Keratinocyte (primary cell): ENCODE results near the gene DENND2A. TPM values are rescaled to one million over a fixed set of nuclear protein-coding genes. Genes with fewer than 3 reads are reported as not detected.

ENCODE experiments used
- DNase-seq: peaks from one replicate; pipeline ENCODE4 v3.0.0-alpha.2; 2011; ENCODE audit warnings: low read depth, missing footprints, low spot score
- FAIRE-seq: peaks from 2 replicates; lab custom pipeline; 2011; peaks lifted over from hg19 to GRCh38; lab: Jason Lieb, UNC
- H2AFZ ChIP-seq: 2 replicates; pipeline ENCODE4 v1.6.0; 2012; ENCODE audit warnings: low read length, control low read depth, inconsistent platforms; ENCODE audit not compliant: control insufficient read depth
- H3K27ac ChIP-seq: 2 replicates; pipeline ENCODE4 v1.5.1; 2011; ENCODE audit warnings: low read length; ENCODE audit not compliant: control insufficient read depth, insufficient read depth
- H3K27me3 ChIP-seq: 3 replicates; pipeline ENCODE4 v1.6.0; 2011; ENCODE audit warnings: low read length; ENCODE audit not compliant: control insufficient read depth, insufficient read depth; ENCODE audit errors: extremely low read depth
- H3K36me3 ChIP-seq, 2 experiments: 2 replicates in 1 of 2; 3 replicates in 1 of 2; pipeline ENCODE4 v1.5.1; 2011; ENCODE audit warnings: low read length in 2 of 2, mild to moderate bottlenecking in 1 of 2; ENCODE audit not compliant: control insufficient read depth in 2 of 2, insufficient read depth in 2 of 2; ENCODE audit errors: extremely low read depth in 1 of 2
- H3K4me1 ChIP-seq: 3 replicates; pipeline ENCODE4 v1.5.1; 2011; ENCODE audit warnings: low read length; ENCODE audit not compliant: control insufficient read depth, insufficient read depth; ENCODE audit errors: extremely low read depth
- H3K4me2 ChIP-seq: 3 replicates; pipeline ENCODE4 v1.6.0; 2011; ENCODE audit warnings: low read depth, low read length; ENCODE audit not compliant: control insufficient read depth, insufficient read depth; ENCODE audit errors: extremely low read depth
- H3K4me3 ChIP-seq, 3 experiments: fragments of 200-600 bp in 1 of 3; sonication (generic) in 1 of 3; 2 replicates in 2 of 3; 3 replicates in 1 of 3; pipeline ENCODE4 v1.5.1; 2011 to 2016; ENCODE audit warnings: low read length in 3 of 3, mild to moderate bottlenecking in 3 of 3, control low read depth in 2 of 3, inconsistent platforms in 1 of 3, low read depth in 1 of 3, mixed read lengths in 1 of 3, mixed run types in 1 of 3, moderate library complexity in 1 of 3; ENCODE audit not compliant: control insufficient read depth in 2 of 3, insufficient read depth in 2 of 3; ENCODE audit errors: extremely low read depth in 1 of 3
- H3K79me2 ChIP-seq: 2 replicates; pipeline ENCODE4 v1.6.0; 2012; ENCODE audit warnings: low read length; ENCODE audit not compliant: control insufficient read depth, insufficient read depth
- H3K9ac ChIP-seq: 3 replicates; pipeline ENCODE4 v1.6.0; 2011; ENCODE audit warnings: low read length; ENCODE audit not compliant: control insufficient read depth, insufficient read depth; ENCODE audit errors: extremely low read depth
- H3K9me1 ChIP-seq: 3 replicates; pipeline ENCODE4 v1.6.0; 2011; ENCODE audit warnings: low read length; ENCODE audit not compliant: control insufficient read depth, insufficient read depth; ENCODE audit errors: extremely low read depth
- H3K9me3 ChIP-seq: 2 replicates; pipeline ENCODE4 v1.5.1; 2012; ENCODE audit warnings: low read depth, low read length; ENCODE audit not compliant: control insufficient read depth
- H4K20me1 ChIP-seq: 3 replicates; pipeline ENCODE4 v1.6.0; 2011; ENCODE audit warnings: low read length; ENCODE audit not compliant: control insufficient read depth, insufficient read depth; ENCODE audit errors: extremely low read depth
- EZH2 ChIP-seq: IDR thresholded peaks from one replicate; pipeline ENCODE4 v1.6.1; 2012; ENCODE audit warnings: inconsistent platforms, mild to moderate bottlenecking, low read length, moderate library complexity
- dilution Hi-C: fragments of 300-500 bp; cut with MboI; formaldehyde crosslinking; loops from one replicate; pipeline ENCODE4 v1.7.0; 2020; ENCODE audit warnings: low sequenced_read_pairs; ENCODE audit not compliant: extremely low pct_ligation_motif_present
- polyA plus RNA-seq, 5 experiments: library from polyadenylated mRNA; depleted of rRNA in 3 of 5; stranded (reverse) in 3 of 5; stranded (forward) in 1 of 5; unstranded in 1 of 5; fragments of >200 nt; gene quantifications; 1 replicate in 1 of 5; 2 replicates in 3 of 5; 3 replicates in 1 of 5; pipeline versions ENCODE4 v1.2.1 to v1.2.3, GENCODE V29; 2011 to 2012; ENCODE audit warnings: missing spikeins in 2 of 5, low read depth in 1 of 5, low replicate concordance in 1 of 5
- TF ChIP-seq, protein P1 (sequence below), 3 experiments: IDR thresholded peaks in 1 of 3; conservative IDR thresholded peaks in 1 of 3; optimal IDR thresholded peaks in 1 of 3; 2 replicates in 2 of 3; 3 replicates in 1 of 3; pipeline versions ENCODE3 to v1.5.1; 2011; ENCODE audit warnings: low read length in 3 of 3, mild to moderate bottlenecking in 3 of 3, moderate library complexity in 2 of 3, control low read depth in 1 of 3, inconsistent platforms in 1 of 3; ENCODE audit not compliant: insufficient read depth in 2 of 3; ENCODE audit errors: extremely low read depth in 1 of 3

The DENND2A gene
- polyA plus RNA-seq, 1 donor (not counting 4 experiments of a cell fraction or from before 2014, with no cell fraction given), result 1.8 TPM

GRCh38 chr7:140604076-140604475 lies 36.5 kb downstream of the DENND2A start:
- Histone ChIP-seq H2AFZ (no peak overlapping the region), H3K79me2 (no peaks in the 10 kb centered on the region), H3K9me3 (no peaks in the 10 kb centered on the region), H3K27ac (no peak overlapping the region), H3K9me1 (no peaks in the 10 kb centered on the region), H3K4me1 (peaks cover 6% of the 10 kb centered on the region), H3K9ac (no peak overlapping the region), H3K4me2 (no peak overlapping the region), H3K27me3 (no peaks in the 10 kb centered on the region), H3K4me3 (no peak overlapping the region), H3K36me3 (no peaks in the 10 kb centered on the region), H4K20me1 (no peaks in the 10 kb centered on the region)
- no peak for TF ChIP-seq EZH2
- TF ChIP-seq, protein P1, sequence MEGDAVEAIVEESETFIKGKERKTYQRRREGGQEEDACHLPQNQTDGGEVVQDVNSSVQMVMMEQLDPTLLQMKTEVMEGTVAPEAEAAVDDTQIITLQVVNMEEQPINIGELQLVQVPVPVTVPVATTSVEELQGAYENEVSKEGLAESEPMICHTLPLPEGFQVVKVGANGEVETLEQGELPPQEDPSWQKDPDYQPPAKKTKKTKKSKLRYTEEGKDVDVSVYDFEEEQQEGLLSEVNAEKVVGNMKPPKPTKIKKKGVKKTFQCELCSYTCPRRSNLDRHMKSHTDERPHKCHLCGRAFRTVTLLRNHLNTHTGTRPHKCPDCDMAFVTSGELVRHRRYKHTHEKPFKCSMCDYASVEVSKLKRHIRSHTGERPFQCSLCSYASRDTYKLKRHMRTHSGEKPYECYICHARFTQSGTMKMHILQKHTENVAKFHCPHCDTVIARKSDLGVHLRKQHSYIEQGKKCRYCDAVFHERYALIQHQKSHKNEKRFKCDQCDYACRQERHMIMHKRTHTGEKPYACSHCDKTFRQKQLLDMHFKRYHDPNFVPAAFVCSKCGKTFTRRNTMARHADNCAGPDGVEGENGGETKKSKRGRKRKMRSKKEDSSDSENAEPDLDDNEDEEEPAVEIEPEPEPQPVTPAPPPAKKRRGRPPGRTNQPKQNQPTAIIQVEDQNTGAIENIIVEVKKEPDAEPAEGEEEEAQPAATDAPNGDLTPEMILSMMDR (optimal IDR thresholded peaks at IDR 0.05 in 1 of 3, IDR thresholded peaks at IDR 0.05 in 1 of 3, conservative IDR thresholded peaks at IDR 0.05 in 1 of 3; ENCODE audit: extremely low read depth in 1 of 3, insufficient read depth in 2 of 3, low read length in 3 of 3), result no peak
- no peak for FAIRE-seq
- dilution Hi-C loops, result no loop called here
- DNase-seq, result no peak

GRCh38 chr7:140601566-140602174 lies 38.9 kb downstream of the DENND2A start:
- no peaks in the 10 kb centered on the region for H3K79me2 ChIP-seq
- no peaks in the 10 kb centered on the region for H3K9me3 ChIP-seq
- FAIRE-seq (no peak), DNase-seq (no peak)
- H3K4me2 ChIP-seq, result no peak overlapping the region
- dilution Hi-C loops, result no loop called here
- H3K4me1 ChIP-seq, result peaks cover 6% of the 10 kb centered on the region
- TF ChIP-seq, protein P1 (optimal IDR thresholded peaks at IDR 0.05 in 1 of 3, IDR thresholded peaks at IDR 0.05 in 1 of 3, conservative IDR thresholded peaks at IDR 0.05 in 1 of 3; ENCODE audit: extremely low read depth in 1 of 3, insufficient read depth in 2 of 3, low read length in 3 of 3), result no peak
- no peaks in the 10 kb centered on the region for H3K36me3 ChIP-seq
- H2AFZ ChIP-seq, result no peak overlapping the region
- H3K27ac ChIP-seq, result no peak overlapping the region
- no peak overlapping the region for H3K4me3 ChIP-seq
- H3K9me1 ChIP-seq, result no peaks in the 10 kb centered on the region
- no peaks in the 10 kb centered on the region for H4K20me1 ChIP-seq
- no peaks in the 10 kb centered on the region for H3K27me3 ChIP-seq
- no peak overlapping the region for H3K9ac ChIP-seq
